COLO668 (cell line): ENCODE data around the gene CMTM5.

Experiments
- DNase-seq: peaks from one replicate; lab custom pipeline; 2025; ENCODE audit not compliant: unreplicated experiment; lab: John Stamatoyannopoulos, UW

The CMTM5 gene

GRCh38 chr14:23376482-23377197 lies at the start of gene CMTM5:
TSS of gene CMTM5 (plus strand) at chr14:23377046. CDS start at chr14:23377252, 206 bp downstream.
- DNase-seq, result no peak

- DNase-seq, result peak; percentile 63
Measured at GRCh38 chr14:23327947-23328744, 48.7 kb upstream of the CMTM5 start.

- DNase-seq, result no peak
Measured at GRCh38 chr14:23335623-23336022, 41.2 kb upstream of the CMTM5 start.

GRCh38 chr14:23339506-23340268 lies 37.2 kb upstream of the CMTM5 start:
- no peak for DNase-seq

GRCh38 chr14:23344481-23344880 lies 32.4 kb upstream of the CMTM5 start:
- no peak for DNase-seq

GRCh38 chr14:23345987-23346692 lies 30.7 kb upstream of the CMTM5 start:
- no peak for DNase-seq

GRCh38 chr14:23346693-23347405 lies 30.0 kb upstream of the CMTM5 start:
- no peak for DNase-seq

- DNase-seq, result no peak
Measured at GRCh38 chr14:23347406-23348296, 29.2 kb upstream of the CMTM5 start.

- no peak for DNase-seq
Measured at GRCh38 chr14:23348297-23348655, 28.6 kb upstream of the CMTM5 start.

GRCh38 chr14:23349156-23349845 lies 27.5 kb upstream of the CMTM5 start:
- no peak for DNase-seq

GRCh38 chr14:23351681-23352505 lies 25.0 kb upstream of the CMTM5 start:
- no peak for DNase-seq

GRCh38 chr14:23352506-23353432 lies 24.1 kb upstream of the CMTM5 start, which contains the start of gene SLC22A17:
TSS of gene SLC22A17 (minus strand) at chr14:23352887.
- DNase-seq, result peak; percentile 20

GRCh38 chr14:23353433-23353780 lies 23.4 kb upstream of the CMTM5 start:
- DNase-seq, result no peak

- no peak for DNase-seq
Measured at GRCh38 chr14:23354990-23355389, 21.9 kb upstream of the CMTM5 start.

GRCh38 chr14:23355871-23356435 lies 20.9 kb upstream of the CMTM5 start:
- no peak for DNase-seq

GRCh38 chr14:23356662-23357061 lies 20.2 kb upstream of the CMTM5 start:
- DNase-seq, result no peak

- no peak for DNase-seq
Measured at GRCh38 chr14:23357261-23357660, 19.6 kb upstream of the CMTM5 start.
